HG03521 (cell line): ENCODE data around the gene TAS2R41.

ENCODE experiments used
- ATAC-seq: cut with Tn5 transposase; IDR thresholded peaks from one replicate; pipeline ENCODE4 v1.9.1; 2021; ENCODE audit warnings: mild to moderate bottlenecking, moderate library complexity; ENCODE audit not compliant: unreplicated experiment

The TAS2R41 gene

GRCh38 chr7:143477501-143478150 lies at the start of gene TAS2R41:
Gene TAS2R41 (plus strand): TSS chr7:143477873. CDS start chr7:143477873, 0 bp downstream.
- ATAC-seq = no peak

- no peak for ATAC-seq
Observed at GRCh38 chr7:143429770-143430698, 47.6 kb upstream of the TAS2R41 start.

GRCh38 chr7:143431109-143431508 lies 46.6 kb upstream of the TAS2R41 start:
- ATAC-seq = no peak

GRCh38 chr7:143433759-143434158 lies 43.9 kb upstream of the TAS2R41 start:
- ATAC-seq = no peak

- ATAC-seq = no peak
Observed at GRCh38 chr7:143434660-143435059, 43.0 kb upstream of the TAS2R41 start.

GRCh38 chr7:143435266-143435665 lies 42.4 kb upstream of the TAS2R41 start:
- ATAC-seq = no peak

- ATAC-seq = peak; percentile 90
Observed at GRCh38 chr7:143436325-143436946, 41.2 kb upstream of the TAS2R41 start.

GRCh38 chr7:143437578-143437977 lies 40.1 kb upstream of the TAS2R41 start:
- no peak for ATAC-seq

GRCh38 chr7:143439866-143440265 lies 37.8 kb upstream of the TAS2R41 start:
- no peak for ATAC-seq

GRCh38 chr7:143443153-143443552 lies 34.5 kb upstream of the TAS2R41 start, which contains the start of gene TAS2R60:
Gene TAS2R60 (plus strand): TSS chr7:143443453. CDS start chr7:143443453, 0 bp downstream.
- ATAC-seq = no peak

GRCh38 chr7:143444063-143444782 lies 33.5 kb upstream of the TAS2R41 start:
- ATAC-seq = no peak

GRCh38 chr7:143444785-143445184 lies 32.9 kb upstream of the TAS2R41 start:
- ATAC-seq = no peak

GRCh38 chr7:143447466-143447865 lies 30.2 kb upstream of the TAS2R41 start:
- ATAC-seq = no peak

- ATAC-seq = no peak
Observed at GRCh38 chr7:143448429-143448828, 29.2 kb upstream of the TAS2R41 start.

- ATAC-seq = no peak
Observed at GRCh38 chr7:143449793-143450192, 27.9 kb upstream of the TAS2R41 start.

- no peak for ATAC-seq
Observed at GRCh38 chr7:143451122-143451521, 26.6 kb upstream of the TAS2R41 start.

- no peak for ATAC-seq
Observed at GRCh38 chr7:143451746-143452145, 25.9 kb upstream of the TAS2R41 start.

- no peak for ATAC-seq
Observed at GRCh38 chr7:143452495-143452894, 25.2 kb upstream of the TAS2R41 start.

- ATAC-seq = no peak
Observed at GRCh38 chr7:143454091-143454680, 23.5 kb upstream of the TAS2R41 start.

- ATAC-seq = no peak
Observed at GRCh38 chr7:143455491-143455890, 22.2 kb upstream of the TAS2R41 start.
